HG03039 (cell line): Measurements from ENCODE around the gene LRRC37A3.
"Not testable (repeated sequence)": the region's sequence is repeated elsewhere in the genome, so short reads cannot be mapped to it uniquely, and the experiment has no call there.

Experiments
- ATAC-seq: cut with Tn5 transposase; IDR thresholded peaks from one replicate; pipeline ENCODE4 v1.9.1; 2021; ENCODE audit warnings: mild to moderate bottlenecking, moderate library complexity; ENCODE audit not compliant: unreplicated experiment

The LRRC37A3 gene

GRCh38 chr17:64927444-64927843 is 8.2 kb upstream of the LRRC37A3 start:
- ATAC-seq, result not testable (repeated sequence)

DNA sequence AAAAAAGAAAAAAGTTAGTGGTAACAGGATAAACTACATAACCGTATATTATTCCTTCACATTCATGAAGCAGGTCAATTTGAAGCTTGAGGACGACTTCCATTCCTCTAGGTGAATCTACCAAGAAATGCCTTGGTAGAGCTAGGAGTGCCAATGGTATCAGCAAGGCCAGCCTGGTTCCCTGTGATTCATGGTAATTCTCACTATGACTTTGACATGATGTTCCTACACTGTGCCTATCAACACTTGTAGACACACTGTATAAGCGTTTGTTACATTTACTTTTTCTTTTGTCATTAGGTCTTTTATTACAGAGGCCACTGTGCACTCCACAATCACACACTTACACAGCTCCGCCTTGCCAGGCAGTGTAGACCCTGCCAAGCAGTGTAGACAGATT is 7.2 kb upstream of the LRRC37A3 start:
- ATAC-seq, result not testable (repeated sequence)

DNA sequence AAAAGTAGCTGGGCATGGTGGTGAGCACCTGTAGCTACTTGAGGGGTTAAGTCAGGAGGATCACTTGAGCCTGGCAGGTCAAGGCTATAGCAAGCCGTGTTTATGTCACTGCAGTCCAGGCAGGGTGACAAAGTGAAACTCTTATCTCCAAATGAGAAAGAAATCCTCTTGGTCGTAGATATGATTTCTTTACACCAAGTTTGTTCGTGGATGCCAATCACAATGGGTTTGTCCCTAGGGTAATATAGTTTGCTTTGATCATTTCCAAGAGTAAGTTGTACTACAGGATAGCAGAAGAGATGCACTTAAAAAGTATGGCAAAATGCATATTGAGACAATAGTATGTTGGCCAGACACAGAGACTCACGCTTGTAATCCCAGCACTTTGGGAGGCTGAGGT is 6.0 kb upstream of the LRRC37A3 start:
- ATAC-seq, result not testable (repeated sequence)

DNA sequence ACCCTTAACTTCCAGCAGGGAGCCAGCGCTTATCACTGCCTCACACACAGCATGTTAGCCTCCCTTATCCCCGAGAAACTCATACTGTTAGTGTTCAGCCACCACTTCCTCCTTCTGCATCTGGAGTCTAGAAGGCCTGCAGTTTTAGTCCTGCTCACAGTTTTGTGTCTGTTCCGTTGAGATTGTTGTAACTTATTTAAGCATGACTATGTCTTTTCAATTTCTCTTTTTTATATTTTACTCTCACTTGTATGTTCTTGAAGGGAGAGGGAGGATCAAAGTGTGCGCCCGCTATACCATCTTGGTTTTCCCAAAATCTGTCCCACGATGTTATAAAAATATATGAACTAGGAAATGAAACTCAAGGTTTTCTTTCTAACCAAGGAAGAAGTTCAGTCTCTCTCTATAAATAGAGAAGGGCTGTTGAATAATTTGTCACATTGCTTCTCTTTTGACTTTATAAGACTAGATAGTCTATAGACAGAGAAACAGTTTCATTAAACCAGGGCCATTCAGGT is 3.8 kb upstream of the LRRC37A3 start:
- ATAC-seq, result not testable (repeated sequence)

DNA sequence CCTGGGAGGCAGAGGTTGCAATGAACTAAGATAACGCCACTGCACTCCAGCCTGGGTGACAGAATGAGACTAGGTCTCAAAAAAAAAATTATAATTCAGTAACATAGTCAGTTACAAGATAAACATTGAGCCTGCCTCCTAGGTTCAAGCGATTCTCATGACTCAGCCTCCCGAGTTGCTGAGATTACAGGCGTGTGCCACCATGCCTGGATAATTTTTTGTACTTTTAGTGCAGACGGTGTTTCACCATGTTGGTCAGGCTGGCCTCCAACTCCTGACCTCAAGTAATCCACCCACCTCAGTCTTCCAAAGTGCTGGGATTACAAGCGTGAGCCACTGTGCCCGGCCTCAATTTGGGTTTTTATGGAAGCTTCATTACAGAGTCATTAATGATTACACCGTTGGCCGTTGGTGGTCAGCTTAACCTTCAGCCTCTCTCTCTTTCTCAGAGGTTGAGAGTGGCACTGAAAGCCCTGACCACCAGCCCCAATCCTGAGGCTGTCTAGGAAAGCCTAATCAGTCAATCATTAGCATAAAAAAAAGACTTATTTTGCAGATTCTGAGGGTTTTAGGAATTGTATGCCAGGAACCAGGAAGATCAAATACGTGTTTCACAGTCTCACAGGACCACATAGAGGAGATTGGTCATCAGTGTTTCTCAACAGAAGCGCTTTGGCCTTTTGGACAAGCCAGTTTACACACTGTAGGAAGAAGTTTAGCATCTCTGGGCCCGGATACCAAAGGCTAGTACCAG is 1.3 kb upstream of the LRRC37A3 start:
- no peak for ATAC-seq

- no peak for ATAC-seq
Measured at GRCh38 chr17:64920026-64920418, 744 bp upstream of the LRRC37A3 start.

- peak; percentile 45 for ATAC-seq
Measured at GRCh38 chr17:64918842-64919288, 413 bp downstream of the LRRC37A3 start.

GRCh38 chr17:64917540-64917939 is 1.7 kb downstream of the LRRC37A3 start:
- ATAC-seq, result not testable (repeated sequence)

DNA sequence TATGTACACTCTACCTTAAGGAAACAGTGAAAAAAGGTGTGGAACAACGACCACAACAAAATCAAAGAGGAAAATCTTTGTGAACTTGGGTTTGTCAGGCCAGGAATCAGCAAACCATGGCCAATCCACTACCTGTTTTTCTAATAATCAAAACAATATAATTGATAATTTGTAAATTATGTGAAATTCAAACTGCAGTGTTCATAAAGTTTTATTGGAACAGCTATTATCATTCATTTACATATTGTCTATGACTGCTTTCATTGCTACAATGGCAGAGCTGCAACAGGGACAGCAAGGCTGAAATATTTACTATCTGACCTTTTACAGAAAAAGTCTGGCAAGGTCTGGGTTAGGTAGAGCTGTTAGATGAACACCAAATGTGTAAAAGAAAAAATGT is 4.0 kb downstream of the LRRC37A3 start:
- ATAC-seq, result not testable (repeated sequence)

GRCh38 chr17:64910191-64910514 is 9.1 kb downstream of the LRRC37A3 start:
- ATAC-seq, result not testable (repeated sequence)

GRCh38 chr17:64909511-64910190 is 9.6 kb downstream of the LRRC37A3 start:
- ATAC-seq, result not testable (repeated sequence)

- ATAC-seq, result not testable (repeated sequence)
Measured at GRCh38 chr17:64904069-64904468, 15.2 kb downstream of the LRRC37A3 start.

- ATAC-seq, result not testable (repeated sequence)
Measured at GRCh38 chr17:64897136-64897535, 22.1 kb downstream of the LRRC37A3 start.

GRCh38 chr17:64874210-64874609 is 45.1 kb downstream of the LRRC37A3 start:
- not testable (repeated sequence) for ATAC-seq

GRCh38 chr17:64847504-64848466 is 71.5 kb downstream of the LRRC37A3 start:
- ATAC-seq, result not testable (repeated sequence)

DNA sequence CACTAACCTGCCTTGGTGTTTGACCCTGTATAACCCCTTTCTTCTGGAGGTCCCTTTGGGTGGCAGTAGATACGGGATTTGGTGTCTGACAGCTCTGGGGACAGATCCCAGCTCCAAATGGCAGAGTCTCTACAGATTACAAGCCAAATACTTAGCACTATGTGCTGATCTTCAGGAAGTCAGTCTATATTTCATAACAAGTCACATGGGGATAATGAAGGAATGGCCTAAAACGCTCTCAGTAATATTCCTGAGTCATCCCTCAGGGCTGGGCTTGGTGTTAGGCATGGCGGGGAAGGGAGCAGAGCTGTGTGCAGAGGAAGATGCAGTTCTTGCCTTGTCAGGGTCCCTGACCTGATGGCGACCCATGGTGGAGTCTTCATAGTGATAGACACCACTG is 72.4 kb downstream of the LRRC37A3 start:
- not testable (repeated sequence) for ATAC-seq

DNA sequence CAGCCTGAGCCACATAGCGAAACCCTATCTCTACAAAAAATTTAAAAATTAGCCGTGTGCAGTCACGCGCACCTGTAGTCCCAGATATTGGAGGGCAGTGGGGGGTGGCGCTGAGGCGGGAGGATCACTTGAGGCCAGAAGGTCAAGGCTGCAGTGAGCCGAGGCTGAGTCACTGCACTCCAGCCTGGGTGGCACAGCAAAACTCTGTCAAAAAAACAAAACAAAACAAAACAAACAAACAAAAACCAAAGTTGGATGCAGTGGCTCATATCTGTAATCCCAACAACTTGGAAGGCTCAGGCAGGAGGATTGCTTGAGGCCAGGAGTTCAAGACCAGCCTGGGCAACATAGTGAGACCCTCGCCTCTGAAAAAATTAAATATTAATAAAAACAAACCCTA is 75.4 kb downstream of the LRRC37A3 start:
- ATAC-seq, result not testable (repeated sequence)

DNA sequence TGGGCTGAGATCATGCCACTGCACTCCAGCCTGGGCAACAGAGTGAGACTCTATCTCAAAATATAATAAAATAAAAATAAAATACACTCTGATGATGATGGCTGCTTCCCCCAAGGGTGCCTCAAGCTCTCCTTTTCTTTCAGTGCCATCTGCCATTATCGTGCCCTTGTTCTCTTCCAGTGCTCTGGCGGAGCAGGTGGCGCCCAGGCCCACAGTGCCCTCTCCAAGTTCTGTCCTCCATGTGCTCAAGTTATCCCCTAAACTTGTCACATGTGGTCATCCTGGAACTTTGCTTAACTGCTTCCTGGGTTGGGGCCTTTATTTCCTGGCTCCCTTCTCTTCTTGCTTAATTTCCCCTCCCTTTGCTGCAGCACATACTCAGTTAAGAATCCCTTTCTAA is 76.4 kb downstream of the LRRC37A3 start:
- ATAC-seq, result not testable (repeated sequence)

DNA sequence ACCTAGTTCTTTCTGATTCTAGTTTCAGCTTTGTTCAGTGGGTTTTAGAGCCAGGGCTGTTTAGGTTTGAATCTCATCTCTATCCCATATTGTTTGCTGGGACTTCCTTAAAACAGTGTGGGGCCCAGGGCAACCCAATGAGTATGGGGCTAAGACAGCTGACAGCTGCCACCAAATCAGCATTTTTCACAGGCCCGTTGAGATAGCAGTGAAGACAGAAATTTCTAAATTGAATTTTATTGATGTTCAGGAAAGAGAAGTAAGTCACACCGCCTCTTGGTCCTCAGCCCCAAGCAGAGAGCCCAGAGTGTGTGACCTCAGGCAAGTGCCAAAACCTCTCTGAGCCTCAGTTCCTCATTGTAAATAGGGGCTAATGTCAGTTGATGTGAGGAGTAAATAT is 78.3 kb downstream of the LRRC37A3 start:
- not testable (repeated sequence) for ATAC-seq

DNA sequence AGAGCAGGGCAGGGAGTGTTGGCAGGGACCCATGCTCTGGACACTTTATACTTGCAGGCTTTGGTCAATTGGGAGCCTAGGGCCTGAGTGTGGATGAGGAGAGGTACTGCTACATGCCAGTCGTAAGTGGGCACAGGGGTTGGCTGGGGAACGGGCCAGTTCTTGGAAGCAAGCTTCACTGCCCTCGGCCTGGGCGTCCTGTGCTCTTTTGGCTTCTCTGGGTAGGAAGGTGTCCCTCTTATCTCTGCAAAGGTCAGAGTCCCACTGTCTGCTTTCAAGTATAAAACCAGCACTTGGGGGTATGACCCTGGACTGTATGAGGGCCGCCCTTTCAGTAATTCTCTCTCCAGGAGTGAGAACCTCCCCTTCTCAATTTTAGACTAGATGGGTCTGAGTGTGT is 80.8 kb downstream of the LRRC37A3 start:
- not testable (repeated sequence) for ATAC-seq
